CD14-positive monocyte (primary cell): Measurements from ENCODE around the gene ALPG. TPM values are rescaled to one million over a fixed set of nuclear protein-coding genes. Genes with fewer than 3 reads are reported as not detected.
"Not testable (repeated sequence)": the region's sequence is repeated elsewhere in the genome, so short reads cannot be mapped to it uniquely, and the experiment has no call there.

ENCODE experiments used
- DNase-seq, 3 donors: peaks; one replicate each; pipeline ENCODE4 v3.0.0-alpha.2; 2011 to 2022
- H2AFZ ChIP-seq: 2 replicates; pipeline ENCODE4 v1.6.0; 2012; ENCODE audit warnings: mild to moderate bottlenecking, low read depth, low read length, inconsistent platforms; ENCODE audit not compliant: insufficient read depth, poor library complexity, severe bottlenecking
- H3K27ac ChIP-seq, 2 donors: 1 replicate in 1 of 2; 2 replicates in 1 of 2; pipeline ENCODE4 v1.5.1; 2012 to 2013; ENCODE audit warnings: low read length in 2 of 2, control low read depth in 1 of 2, inconsistent platforms in 1 of 2, low read depth in 1 of 2, mild to moderate bottlenecking in 1 of 2
- H3K27me3 ChIP-seq, 2 donors: one replicate each; pipeline versions ENCODE4 v1.6.0 to v1.6.1; 2011 to 2013; ENCODE audit warnings: low read length in 2 of 2; ENCODE audit not compliant: control insufficient read depth in 2 of 2, insufficient read depth in 2 of 2
- H3K36me3 ChIP-seq, 2 donors: replicated peaks in 1 of 2; 1 replicate in 1 of 2; 2 replicates in 1 of 2; pipeline versions ENCODE4 v1.5.1 to v1.6.1; 2012 to 2013; ENCODE audit warnings: low read length in 2 of 2, control low read depth in 1 of 2, inconsistent platforms in 1 of 2, mild to moderate bottlenecking in 1 of 2; ENCODE audit not compliant: insufficient read depth in 2 of 2, control insufficient read depth in 1 of 2
- H3K4me1 ChIP-seq, 2 donors: 1 replicate in 1 of 2; 2 replicates in 1 of 2; pipeline versions ENCODE4 v1.5.1 to v1.6.1; 2012 to 2013; ENCODE audit warnings: low read length in 2 of 2, control low read depth in 1 of 2, inconsistent platforms in 1 of 2, mild to moderate bottlenecking in 1 of 2, moderate library complexity in 1 of 2; ENCODE audit not compliant: insufficient read depth in 2 of 2, control insufficient read depth in 1 of 2
- H3K4me2 ChIP-seq: replicated peaks from 2 replicates; pipeline ENCODE3; 2012; ENCODE audit warnings: low read length, moderate library complexity, mild to moderate bottlenecking; ENCODE audit not compliant: poor library complexity, severe bottlenecking; ENCODE audit errors: extremely low read depth
- H3K4me3 ChIP-seq, 3 experiments: fragments of 200-600 bp in 1 of 3; sonication (generic) in 1 of 3; replicated peaks in 1 of 3; 1 replicate in 2 of 3; 2 replicates in 1 of 3; pipeline ENCODE4 v1.5.1; 2011 to 2013; ENCODE audit warnings: low read length in 3 of 3, mild to moderate bottlenecking in 3 of 3, control low read depth in 2 of 3, low read depth in 2 of 3, inconsistent platforms in 1 of 3, moderate library complexity in 1 of 3
- H3K79me2 ChIP-seq: 2 replicates; pipeline ENCODE4 v1.6.0; 2012; ENCODE audit warnings: mild to moderate bottlenecking, control low read depth, inconsistent platforms, low read length, moderate library complexity; ENCODE audit not compliant: insufficient read depth
- H3K9ac ChIP-seq: 2 replicates; pipeline ENCODE4 v1.6.0; 2017; ENCODE audit warnings: low read length, mild to moderate bottlenecking; ENCODE audit not compliant: insufficient read depth, poor library complexity, severe bottlenecking
- H3K9me3 ChIP-seq, 2 donors: replicated peaks in 1 of 2; 1 replicate in 1 of 2; 2 replicates in 1 of 2; pipeline versions ENCODE4 v1.5.1 to v1.6.1; 2012 to 2013; ENCODE audit warnings: low read length in 2 of 2, control low read depth in 1 of 2; ENCODE audit not compliant: control insufficient read depth in 1 of 2, insufficient read depth in 1 of 2
- H4K20me1 ChIP-seq: 2 replicates; pipeline ENCODE4 v1.6.0; 2012; ENCODE audit warnings: mild to moderate bottlenecking, low read length, control low read depth, moderate library complexity; ENCODE audit not compliant: insufficient read depth
- H3K27ac Mint-ChIP-seq, 7 donors: one replicate each; pipeline ENCODE4 v1.8.0; 2020; ENCODE audit warnings: mild to moderate bottlenecking in 7 of 7, mixed read lengths in 7 of 7, moderate library complexity in 6 of 7, inconsistent platforms in 2 of 7
- H3K27me3 Mint-ChIP-seq, 3 donors: one replicate each; pipeline ENCODE4 v1.8.0; 2021 to 2022; ENCODE audit warnings: low read depth in 3 of 3, mild to moderate bottlenecking in 3 of 3, mixed read lengths in 3 of 3, moderate library complexity in 3 of 3, inconsistent platforms in 1 of 3
- H3K36me3 Mint-ChIP-seq, 2 donors: one replicate each; pipeline ENCODE4 v1.8.0; 2020; ENCODE audit warnings: mixed read lengths in 2 of 2, inconsistent platforms in 1 of 2, mild to moderate bottlenecking in 1 of 2
- H3K4me1 Mint-ChIP-seq: one replicate; pipeline ENCODE4 v1.8.0; 2020; ENCODE audit warnings: mild to moderate bottlenecking, mixed read lengths
- H3K4me3 Mint-ChIP-seq, 2 donors: one replicate each; pipeline ENCODE4 v1.8.0; 2020; ENCODE audit warnings: mild to moderate bottlenecking in 2 of 2, mixed read lengths in 2 of 2, moderate library complexity in 1 of 2
- H3K9me3 Mint-ChIP-seq, 7 donors: one replicate each; pipeline ENCODE4 v1.8.0; 2020 to 2022; ENCODE audit warnings: mixed read lengths in 7 of 7, mild to moderate bottlenecking in 6 of 7, moderate library complexity in 6 of 7, inconsistent platforms in 2 of 7
- CTCF ChIP-seq: fragments of 200-600 bp; IDR thresholded peaks from one replicate; pipeline ENCODE4 v1.8.0; 2022; ENCODE audit warnings: antibody characterized with exemption, mild to moderate bottlenecking
- WGBS: methylation state at CpG from one replicate; pipeline ENCODE4 v1.1.5; 2013; ENCODE audit warnings: missing lambda C conversion rate; ENCODE audit not compliant: insufficient coverage; 5-methylcytosine and 5-hydroxymethylcytosine counted together
- intact Hi-C, 2 donors: fragments of 100-400 bp; cut with micrococcal nuclease; formaldehyde crosslinking; loops; one replicate each; pipeline versions ENCODE4 v1.15.0 to v1.15.1; 2023
- polyA plus RNA-seq, 3 donors: library from polyadenylated mRNA; depleted of rRNA in 1 of 3; unstranded in 2 of 3; stranded (reverse) in 1 of 3; fragments of 300-500 nt in 2 of 3; fragments of >200 nt in 1 of 3; fragmentation: Illumina TruSeq in 2 of 3; gene quantifications; 1 replicate in 2 of 3; 2 replicates in 1 of 3; pipeline ENCODE4 v1.2.3, GENCODE V29; 2012 to 2021

The ALPG gene
- polyA plus RNA-seq, 3 donors: not detected

- H3K27me3 ChIP-seq: no peaks in the 10 kb centered on the region
- intact Hi-C loops: no loop called here
- no peaks in the 10 kb centered on the region for H3K9me3 ChIP-seq
- H3K27me3 Mint-ChIP-seq: peaks cover 2 to 12% (median 12%) of the 10 kb centered on the region in 3 donors
- no peak overlapping the region for H3K27ac Mint-ChIP-seq
- H4K20me1 ChIP-seq: no peaks in the 10 kb centered on the region
- DNase-seq: no peak
- no peak for TF ChIP-seq CTCF
- no peak overlapping the region for H2AFZ ChIP-seq
- H3K9me3 Mint-ChIP-seq: no peaks in the 10 kb centered on the region
- no peaks in the 10 kb centered on the region for H3K4me1 ChIP-seq
- no peak overlapping the region for H3K27ac ChIP-seq
- H3K4me2 ChIP-seq: no peak overlapping the region
- H3K36me3 Mint-ChIP-seq: no peaks in the 10 kb centered on the region
- no peaks in the 10 kb centered on the region for H3K79me2 ChIP-seq
- H3K4me3 Mint-ChIP-seq: no peak overlapping the region
- H3K9ac ChIP-seq: no peak overlapping the region
- no peak overlapping the region for H3K4me3 ChIP-seq
- H3K4me1 Mint-ChIP-seq: no peaks in the 10 kb centered on the region
- 57% methylated on average over 12 of the region's 12 CpGs for WGBS
- no peaks in the 10 kb centered on the region for H3K36me3 ChIP-seq
Measured at GRCh38 chr2:232449964-232450363, 43.3 kb downstream of the ALPG start.

- H3K4me1 ChIP-seq, H3K27ac ChIP-seq, H3K27me3 ChIP-seq, H3K9ac ChIP-seq, H3K36me3 Mint-ChIP-seq, H3K9me3 Mint-ChIP-seq, H3K4me1 Mint-ChIP-seq, H3K4me2 ChIP-seq, intact Hi-C loops, H4K20me1 ChIP-seq, DNase-seq, H3K9me3 ChIP-seq, H3K4me3 Mint-ChIP-seq, H3K4me3 ChIP-seq, H2AFZ ChIP-seq, H3K79me2 ChIP-seq, H3K27ac Mint-ChIP-seq, H3K36me3 ChIP-seq: not testable (repeated sequence)
- H3K27me3 Mint-ChIP-seq: peaks cover 7 to 12% (median 12%) of the 10 kb centered on the region in 3 donors
- no CpG with 5 or more reads among the region's 3 CpGs for whole genome bisulfite sequencing
Measured at GRCh38 chr2:232451645-232452044, 45.0 kb downstream of the ALPG start.
